Activated gamma-delta T cell (primary cell): ENCODE data around the gene AIG1.
"Not testable (repeated sequence)": the region's sequence is repeated elsewhere in the genome, so short reads cannot be mapped to it uniquely, and the experiment has no call there.

Experiments used
- DNase-seq: peaks from one replicate; lab custom pipeline; 2025; lab: John Stamatoyannopoulos, UW

Gene AIG1

GRCh38 chr6:143128681-143129015, 68.0 kb downstream of the AIG1 start:
- DNase-seq = no peak

GRCh38 chr6:143130928-143131327, 70.2 kb downstream of the AIG1 start:
- no peak for DNase-seq

- DNase-seq = no peak
Measured at GRCh38 chr6:143135325-143135724, 74.6 kb downstream of the AIG1 start.

- DNase-seq = no peak
Measured at GRCh38 chr6:143135797-143136561, 75.3 kb downstream of the AIG1 start.

GRCh38 chr6:143136647-143137046, 76.0 kb downstream of the AIG1 start:
- no peak for DNase-seq

- no peak for DNase-seq
Measured at GRCh38 chr6:143139239-143139784, 78.6 kb downstream of the AIG1 start.

GRCh38 chr6:143139884-143140283, 79.2 kb downstream of the AIG1 start:
- DNase-seq = not testable (repeated sequence)

GRCh38 chr6:143140767-143141166, 80.1 kb downstream of the AIG1 start:
- no peak for DNase-seq

- no peak for DNase-seq
Measured at GRCh38 chr6:143141442-143141841, 80.8 kb downstream of the AIG1 start.

- no peak for DNase-seq
Measured at GRCh38 chr6:143146186-143146851, 85.6 kb downstream of the AIG1 start.

GRCh38 chr6:143149771-143150170, 89.1 kb downstream of the AIG1 start:
- no peak for DNase-seq

- no peak for DNase-seq
Measured at GRCh38 chr6:143150281-143150680, 89.6 kb downstream of the AIG1 start.

- no peak for DNase-seq
Measured at GRCh38 chr6:143151381-143151780, 90.7 kb downstream of the AIG1 start.

- DNase-seq = no peak
Measured at GRCh38 chr6:143155681-143156080, 95.0 kb downstream of the AIG1 start.

- DNase-seq = no peak
Measured at GRCh38 chr6:143157131-143157530, 96.4 kb downstream of the AIG1 start.

GRCh38 chr6:143158113-143158581, 97.5 kb downstream of the AIG1 start:
- no peak for DNase-seq

- no peak for DNase-seq
Measured at GRCh38 chr6:143159001-143159400, 98.3 kb downstream of the AIG1 start.

GRCh38 chr6:143160015-143160414, 99.3 kb downstream of the AIG1 start:
- DNase-seq = no peak

GRCh38 chr6:143160439-143161220, 99.9 kb downstream of the AIG1 start:
- no peak for DNase-seq

GRCh38 chr6:143163621-143164020, 102.9 kb downstream of the AIG1 start:
- DNase-seq = no peak

GRCh38 chr6:143164565-143165105, 103.9 kb downstream of the AIG1 start:
- DNase-seq = no peak

- DNase-seq = no peak
Measured at GRCh38 chr6:143165315-143165855, 104.7 kb downstream of the AIG1 start.
